ENCODE measurements around the gene SNHG17. TPM values are rescaled to one million over a fixed set of nuclear protein-coding genes. Genes with fewer than 3 reads are reported as not detected.
"Not testable (repeated sequence)": the region's sequence is repeated elsewhere in the genome, so short reads cannot be mapped to it uniquely, and the experiment has no call there.

The SNHG17 gene
- total and polyA plus RNA-seq, 2 of the 4 experiments (the other 2 are of a cell fraction) = 5.4 to 38.2 TPM

GRCh38 chr20:38395751-38396395 is 39.3 kb downstream of the SNHG17 start:
- H2BK5ac ChIP-seq (ENCODE audit: low read depth, low read length, poor library complexity, severe bottlenecking); H2BK20ac ChIP-seq (ENCODE audit: low read depth, low read length); H2BK120ac ChIP-seq (ENCODE audit: low read depth, low read length); H3K36me3 ChIP-seq (ENCODE audit: control insufficient read depth, insufficient read depth, low read length); H2AK9ac ChIP-seq (replicated peaks; ENCODE audit: low read depth, low read length, poor library complexity); H3K56ac ChIP-seq (ENCODE audit: extremely low read depth, insufficient read depth, low read length); H3K23ac ChIP-seq (ENCODE audit: low read depth, low read length); intact Hi-C loops (cut with micrococcal nuclease); H3K18ac ChIP-seq (ENCODE audit: low read depth, low read length); H2BK15ac ChIP-seq (ENCODE audit: low read depth, low read length); ATAC-seq (ENCODE audit: low read depth); H4K20me1 ChIP-seq (ENCODE audit: insufficient read depth, low read length); dilution Hi-C loops (cut with HindIII; ENCODE audit: low sequenced_read_pairs, unreplicated experiment); H3K14ac ChIP-seq (replicated peaks; ENCODE audit: low read depth, low read length); H3K79me1 ChIP-seq (ENCODE audit: low read depth in 1 of 2, low read length in 2 of 2); H2AK5ac ChIP-seq (ENCODE audit: low read depth, low read length); H3K4me2 ChIP-seq (ENCODE audit: low read depth, low read length); POLR2A ChIA-PET (ENCODE audit: unreplicated experiment); H3K4me1 ChIP-seq (ENCODE audit: control insufficient read depth, insufficient read depth, low read length); H3K4ac ChIP-seq (ENCODE audit: low read depth, low read length); H3K9me3 ChIP-seq (ENCODE audit: control insufficient read depth, insufficient read depth, low read length); H4K8ac ChIP-seq (ENCODE audit: low read depth in 2 of 2, low read length in 2 of 2); H4K91ac ChIP-seq (ENCODE audit: insufficient read depth, low read depth, low read length); H3K9me1 ChIP-seq (ENCODE audit: insufficient read depth, low read length); H4K5ac ChIP-seq (ENCODE audit: low read depth, low read length); H3K4me3 ChIP-seq (ENCODE audit: insufficient read depth, low read depth, low read length); DNase-seq; H3K9ac ChIP-seq (ENCODE audit: low read depth, low read length); BruUV-seq (replicated peaks); H2AFZ ChIP-seq (replicated peaks; ENCODE audit: low read length, poor library complexity); H3K27ac ChIP-seq (ENCODE audit: insufficient read depth, low read length): not testable (repeated sequence)
- H3K27me3 ChIP-seq (ENCODE audit: control insufficient read depth, insufficient read depth, low read length) = peaks cover 20% of the 10 kb centered on the region
- no CpG with 5 or more reads among the region's 2 CpGs for WGBS, 2 experiments (ENCODE audit: extremely low coverage in 2 of 2, insufficient read length in 1 of 2)
- in situ Hi-C loops (cut with MboI; ENCODE audit: low sequenced_read_pairs) = loop anchor here (25.0 kb wide), 1 partner anchor 1134 kb away; the partner anchor contains the start of gene GHRH
- CTCF ChIA-PET = interaction anchor here (1.0 kb wide), 1 partner anchor 13 kb away, joined by 3 read pairs; no protein-coding TSS in a partner anchor
